Motor neuron (in vitro differentiated cells): ENCODE measurements around the gene C4B. TPM values are rescaled to one million over a fixed set of nuclear protein-coding genes. Genes with fewer than 3 reads are reported as not detected.

Experiments
- total RNA-seq, 8 experiments: library from RNA; unstranded; fragments of 300-600 nt; gene quantifications; 2 replicates each; pipeline versions ENCODE4 v1.2.3 to v1.2.4, GENCODE V29; 2022

The C4B gene
- total RNA-seq, 8 experiments from 2014 or later, result 2.5 to 575 (median 14.2) TPM

Other genes starting within 250 kb of the C4B start
- gene VWA7, start 237.5 kb upstream of the C4B start, total RNA-seq, result 1 to 10 TPM in 6 of 8 experiments, under 1 TPM in 2; 0.63 to 2.9 (median 1.4) TPM
- 100 to 1,000 TPM in 2 of 8 experiments, 10 to 100 TPM in 6; 26.4 to 135 (median 52.7) TPM for gene VARS1, start 219.0 kb upstream of the C4B start, total RNA-seq
- 10 to 100 TPM; 34.8 to 79.8 (median 47.1) TPM for gene LSM2, start 207.8 kb upstream of the C4B start, total RNA-seq
- 1 to 10 TPM; 1.0 to 4.3 (median 3.1) TPM for gene HSPA1L, start 199.5 kb upstream of the C4B start, total RNA-seq
- 100 to 1,000 TPM in 2 of 8 experiments, 10 to 100 TPM in 6; 29.3 to 514 (median 92.4) TPM for gene HSPA1A, start 199.3 kb upstream of the C4B start, total RNA-seq
- gene HSPA1B, start 187.1 kb upstream of the C4B start, total RNA-seq, result 100 to 1,000 TPM in 6 of 8 experiments, 10 to 100 TPM in 2; 68.6 to 489 (median 130) TPM
- gene NEU1, start 152.0 kb upstream of the C4B start, total RNA-seq, result 100 to 1,000 TPM in 1 of 8 experiments, 10 to 100 TPM in 7; 22.8 to 106 (median 36.2) TPM
- 1 to 10 TPM in 2 of 8 experiments, under 1 TPM in 5, not detected in 1; 0.07 to 1.0 (median 0.41) TPM for gene SLC44A4, start 135.8 kb upstream of the C4B start, total RNA-seq
- 100 to 1,000 TPM in 1 of 8 experiments, 10 to 100 TPM in 7; 19.9 to 112 (median 60.3) TPM for gene EHMT2, start 117.1 kb upstream of the C4B start, total RNA-seq
- gene ZBTB12, start 112.7 kb upstream of the C4B start, total RNA-seq, result 10 to 100 TPM in 6 of 8 experiments, 1 to 10 TPM in 2; 1.9 to 34.9 (median 15.9) TPM
- 10 to 100 TPM in 1 of 8 experiments, 1 to 10 TPM in 6, under 1 TPM in 1; 0.67 to 55.1 (median 1.8) TPM for gene C2, start 87.1 kb upstream of the C4B start, total RNA-seq
- 100 to 1,000 TPM in 1 of 8 experiments, 10 to 100 TPM in 3, 1 to 10 TPM in 4; 2.3 to 300 (median 12.7) TPM for gene CFB, start 68.7 kb upstream of the C4B start, total RNA-seq
- 10 to 100 TPM; 50.3 to 91.1 (median 72.3) TPM for gene NELFE, start 55.8 kb upstream of the C4B start, total RNA-seq
- 10 to 100 TPM; 30.6 to 68.4 (median 52.9) TPM for gene SKIC2, start 55.6 kb upstream of the C4B start, total RNA-seq
- gene DXO, start 42.7 kb upstream of the C4B start, total RNA-seq, result 10 to 100 TPM; 15.3 to 26.9 (median 22.9) TPM
- 100 to 1,000 TPM in 1 of 8 experiments, 10 to 100 TPM in 4, 1 to 10 TPM in 3; 3.1 to 631 (median 17.1) TPM for gene C4A, start 32.7 kb upstream of the C4B start, total RNA-seq
- gene CYP21A2, start 23.6 kb downstream of the C4B start, total RNA-seq, result 1 to 10 TPM in 2 of 8 experiments, under 1 TPM in 6; 0.16 to 8.7 (median 0.77) TPM
- 10 to 100 TPM in 2 of 8 experiments, 1 to 10 TPM in 5, under 1 TPM in 1; 0.81 to 84.8 (median 3.1) TPM for gene TNXB, start 94.5 kb downstream of the C4B start, total RNA-seq
- 10 to 100 TPM; 25.6 to 59.0 (median 45.1) TPM for gene ATF6B, start 113.5 kb downstream of the C4B start, total RNA-seq
- 10 to 100 TPM in 1 of 8 experiments, 1 to 10 TPM in 7; 4.4 to 11.9 (median 6.4) TPM for gene FKBPL, start 115.5 kb downstream of the C4B start, total RNA-seq
- gene PRRT1, start 137.1 kb downstream of the C4B start, total RNA-seq, result 1 to 10 TPM in 4 of 8 experiments, under 1 TPM in 4; 0.50 to 2.9 (median 1.1) TPM
- gene PPT2, start 139.3 kb downstream of the C4B start, total RNA-seq, result 10 to 100 TPM; 18.9 to 41.5 (median 30.9) TPM
- gene EGFL8, start 149.8 kb downstream of the C4B start, total RNA-seq, result 10 to 100 TPM in 4 of 8 experiments, 1 to 10 TPM in 4; 5.6 to 23.9 (median 9.9) TPM
- 10 to 100 TPM; 44.5 to 84.4 (median 67.4) TPM for gene AGPAT1, start 161.3 kb downstream of the C4B start, total RNA-seq
- 100 to 1,000 TPM in 4 of 8 experiments, 10 to 100 TPM in 4; 40.1 to 152 (median 98.5) TPM for gene RNF5, start 163.6 kb downstream of the C4B start, total RNA-seq
- 10 to 100 TPM in 1 of 8 experiments, 1 to 10 TPM in 7; 1.4 to 11.8 (median 5.3) TPM for gene AGER, start 169.5 kb downstream of the C4B start, total RNA-seq
- gene PBX2, start 175.4 kb downstream of the C4B start, total RNA-seq, result 10 to 100 TPM; 25.9 to 78.8 (median 48.0) TPM
- 1 to 10 TPM in 7 of 8 experiments, under 1 TPM in 1; 0.60 to 7.7 (median 1.4) TPM for gene GPSM3, start 177.8 kb downstream of the C4B start, total RNA-seq
- gene NOTCH4, start 209.3 kb downstream of the C4B start, total RNA-seq, result 1 to 10 TPM; 1.3 to 6.7 (median 4.5) TPM